HS-5 (cell line): ENCODE measurements around the gene TTYH3.

ENCODE experiments used
- DNase-seq: peaks from one replicate; pipeline ENCODE4 v3.0.0-alpha.2; 2012; ENCODE audit warnings: low read depth

Gene TTYH3

GRCh38 chr7:2616387-2617324 lies 15.1 kb upstream of the TTYH3 start:
- DNase-seq = no peak

GRCh38 chr7:2617325-2617905 lies 14.4 kb upstream of the TTYH3 start:
- DNase-seq = no peak

GRCh38 chr7:2619116-2619515 lies 12.7 kb upstream of the TTYH3 start:
- no peak for DNase-seq

GRCh38 chr7:2621061-2621828 lies 10.5 kb upstream of the TTYH3 start:
- no peak for DNase-seq

GRCh38 chr7:2621948-2622640 lies 9.7 kb upstream of the TTYH3 start:
- no peak for DNase-seq

GRCh38 chr7:2622869-2623697 lies 8.7 kb upstream of the TTYH3 start:
- DNase-seq = no peak

GRCh38 chr7:2623698-2624014 lies 8.1 kb upstream of the TTYH3 start:
- no peak for DNase-seq

- DNase-seq = no peak
Measured at GRCh38 chr7:2624293-2624886, 7.4 kb upstream of the TTYH3 start.

GRCh38 chr7:2626498-2627117 lies 5.2 kb upstream of the TTYH3 start:
- no peak for DNase-seq

GRCh38 chr7:2627258-2628129 lies 4.3 kb upstream of the TTYH3 start:
- DNase-seq = no peak

GRCh38 chr7:2628130-2628482 lies 3.7 kb upstream of the TTYH3 start:
- DNase-seq = no peak

- no peak for DNase-seq
Measured at GRCh38 chr7:2628891-2629290, 2.9 kb upstream of the TTYH3 start.

GRCh38 chr7:2629746-2630681 lies 1.8 kb upstream of the TTYH3 start:
- DNase-seq = no peak

- DNase-seq = no peak
Measured at GRCh38 chr7:2632733-2633537, 1.1 kb downstream of the TTYH3 start.

GRCh38 chr7:2633538-2634266 lies 1.9 kb downstream of the TTYH3 start:
- DNase-seq = peak; percentile 56

- no peak for DNase-seq
Measured at GRCh38 chr7:2634267-2635145, 2.7 kb downstream of the TTYH3 start.
